NCI-H1417 (cell line): Measurements from ENCODE around the gene IL4I1.

Experiments used
- DNase-seq, 3 experiments: peaks; one replicate each; lab custom pipeline; 2025; lab: John Stamatoyannopoulos, UW

The IL4I1 gene

DNA sequence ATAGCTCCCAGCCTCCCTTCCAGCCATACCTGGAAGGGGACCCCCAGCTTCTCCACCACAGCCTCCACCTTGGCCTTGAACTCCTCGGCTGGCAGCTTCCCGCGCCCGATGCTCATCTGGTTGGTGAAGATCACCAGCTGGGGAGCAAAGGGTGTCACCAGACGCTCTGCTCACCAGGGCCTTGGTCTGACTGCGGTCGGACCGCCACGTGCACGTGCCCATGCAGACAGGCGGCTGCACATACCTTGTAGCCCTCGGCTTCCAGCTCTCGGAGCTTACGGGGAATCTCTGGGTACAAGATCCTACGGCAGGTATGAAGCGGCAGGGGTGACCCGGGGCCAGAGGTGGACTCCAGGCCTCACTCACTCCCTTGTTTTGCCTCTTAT, 32.8 kb downstream of the IL4I1 start:
- no peak for DNase-seq

DNA sequence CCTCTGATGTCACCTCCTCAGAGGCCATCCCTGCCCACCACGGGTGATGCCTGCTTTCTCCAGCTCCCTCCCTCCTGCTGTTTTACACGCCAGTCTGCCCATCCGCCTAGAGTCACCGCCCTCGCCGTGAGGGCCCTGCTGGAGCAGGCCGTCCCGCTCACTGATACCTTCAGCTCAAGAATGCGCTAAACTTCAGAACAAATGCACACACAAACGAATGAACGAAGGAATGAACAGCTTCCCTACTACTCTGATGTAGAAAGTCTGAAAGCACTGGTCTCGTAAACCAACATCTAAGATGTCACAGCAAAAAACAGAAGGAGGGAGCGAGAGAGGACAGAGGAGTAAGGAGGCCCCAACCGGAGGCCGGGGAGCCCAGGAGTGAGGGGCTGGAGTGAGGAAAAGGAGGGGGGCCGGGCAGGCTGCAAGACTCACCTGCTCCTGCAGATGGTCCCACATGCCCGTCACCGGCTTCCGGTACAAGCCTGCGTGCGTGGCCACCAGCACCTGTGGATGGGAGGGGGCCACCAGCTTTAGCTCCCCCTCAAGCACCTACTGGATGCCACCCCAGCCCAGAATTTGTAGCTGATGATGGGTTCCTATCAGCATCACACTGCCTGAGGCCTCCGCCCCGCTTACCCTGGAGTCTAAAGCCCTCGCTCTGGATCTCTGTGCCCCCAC, 33.3 kb downstream of the IL4I1 start:
- no peak for DNase-seq

DNA sequence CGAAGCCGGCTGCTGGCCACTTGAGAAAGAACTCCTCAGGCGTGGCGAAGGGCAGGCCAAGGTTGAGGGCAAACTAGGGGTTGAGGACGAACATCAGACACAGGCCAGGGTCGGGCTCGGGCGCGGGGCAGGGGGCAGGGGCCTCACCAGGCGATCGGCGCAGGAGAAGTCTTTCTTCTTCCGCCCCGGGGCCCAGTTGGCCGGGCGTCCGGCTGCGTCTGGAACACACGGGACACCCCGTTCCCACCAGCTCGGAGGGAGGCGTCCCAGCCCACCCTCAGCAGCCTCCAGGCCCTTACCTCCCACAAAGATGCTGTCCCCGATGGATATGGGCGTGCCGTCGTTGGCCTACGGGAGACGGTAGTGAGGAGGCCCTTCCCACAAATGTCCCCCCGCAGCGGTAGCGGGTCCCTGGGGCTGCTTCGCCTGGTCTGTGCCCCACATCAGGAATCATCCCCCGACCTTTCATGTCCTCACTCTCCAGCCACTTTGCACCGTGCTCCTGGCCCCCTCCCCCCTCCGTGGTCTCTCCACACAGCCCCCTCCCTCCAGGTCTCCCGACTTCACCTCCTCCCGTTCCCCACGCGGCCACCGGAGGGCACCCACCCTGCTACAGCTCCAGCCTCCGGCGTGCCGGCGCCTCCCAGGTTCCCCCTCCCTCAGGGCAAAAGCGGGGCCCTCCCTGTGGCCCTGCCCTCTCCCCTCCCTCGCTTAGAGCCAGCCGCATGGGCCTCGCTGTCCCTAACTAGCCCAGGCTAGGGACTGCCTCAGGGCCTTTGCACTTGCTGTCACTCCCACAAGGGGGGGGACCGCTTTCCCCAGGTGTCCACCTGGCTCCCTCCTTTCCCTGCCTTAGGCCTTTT, 34.1 kb downstream of the IL4I1 start:
- DNase-seq = peak in 1 of 3 experiments; percentile 23

DNA sequence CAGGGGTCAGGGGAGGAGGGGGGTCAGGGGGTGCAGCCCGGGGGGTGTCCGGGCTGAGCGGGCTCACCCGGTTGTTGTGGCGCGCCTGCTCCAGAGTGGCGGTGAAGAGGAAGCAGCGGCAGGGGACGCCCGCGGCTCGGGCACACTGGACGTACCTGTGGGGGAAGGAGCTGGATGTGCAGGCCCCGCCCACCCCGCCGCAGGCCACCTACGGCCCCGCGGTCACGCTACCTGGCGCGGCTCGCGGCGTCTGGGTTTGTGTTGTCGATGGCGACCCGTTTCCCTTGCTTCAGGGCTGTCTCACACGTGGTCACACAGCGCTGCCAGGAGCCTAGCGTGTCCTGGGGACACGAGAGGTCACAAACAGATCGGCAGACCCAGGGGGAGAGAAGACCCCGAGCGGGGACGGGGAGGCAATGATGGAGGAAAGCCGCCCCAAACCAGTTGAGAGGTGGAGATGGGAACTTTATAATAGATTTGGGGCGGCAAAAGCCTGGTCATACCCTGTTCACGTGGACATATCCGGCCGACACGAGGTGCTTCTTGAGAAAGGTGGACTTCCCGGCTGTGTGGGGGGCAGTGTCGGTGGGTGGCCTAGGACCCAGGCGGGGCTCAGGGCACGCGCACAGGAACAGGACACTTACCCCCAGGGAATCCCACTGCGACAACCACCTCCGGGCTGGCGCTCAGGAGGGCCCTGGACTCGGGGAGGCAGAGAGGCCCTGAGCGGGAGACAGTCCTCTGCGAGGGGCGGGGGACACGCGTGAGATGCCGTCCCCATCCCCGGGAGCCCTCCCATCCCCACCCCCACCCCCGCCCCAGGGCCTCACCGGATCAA, 34.9 kb downstream of the IL4I1 start:
- peak; percentile 34 to 75 (median 40) for DNase-seq

DNA sequence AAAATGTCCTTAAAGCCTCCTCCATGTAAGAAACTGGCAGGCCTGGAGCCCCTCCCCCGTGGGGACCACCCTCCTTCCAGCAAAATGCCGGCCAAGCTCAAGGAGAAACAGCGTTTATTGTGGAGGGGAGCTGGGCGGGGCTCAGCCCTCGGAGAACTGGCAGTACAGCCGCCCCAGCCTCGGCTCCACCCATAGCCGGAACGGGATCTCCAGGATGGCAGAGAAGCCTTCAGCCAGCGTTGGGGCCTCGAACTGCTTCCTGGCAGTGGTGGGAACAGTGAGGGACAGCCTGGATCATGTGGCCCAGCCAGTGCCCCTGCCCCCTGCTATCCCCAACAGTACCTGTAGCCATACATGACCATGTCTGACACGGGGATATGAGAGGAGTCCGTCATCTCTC, 35.6 kb downstream of the IL4I1 start:
- peak in 2 of 3 experiments; percentile 31 to 49 for DNase-seq

DNA sequence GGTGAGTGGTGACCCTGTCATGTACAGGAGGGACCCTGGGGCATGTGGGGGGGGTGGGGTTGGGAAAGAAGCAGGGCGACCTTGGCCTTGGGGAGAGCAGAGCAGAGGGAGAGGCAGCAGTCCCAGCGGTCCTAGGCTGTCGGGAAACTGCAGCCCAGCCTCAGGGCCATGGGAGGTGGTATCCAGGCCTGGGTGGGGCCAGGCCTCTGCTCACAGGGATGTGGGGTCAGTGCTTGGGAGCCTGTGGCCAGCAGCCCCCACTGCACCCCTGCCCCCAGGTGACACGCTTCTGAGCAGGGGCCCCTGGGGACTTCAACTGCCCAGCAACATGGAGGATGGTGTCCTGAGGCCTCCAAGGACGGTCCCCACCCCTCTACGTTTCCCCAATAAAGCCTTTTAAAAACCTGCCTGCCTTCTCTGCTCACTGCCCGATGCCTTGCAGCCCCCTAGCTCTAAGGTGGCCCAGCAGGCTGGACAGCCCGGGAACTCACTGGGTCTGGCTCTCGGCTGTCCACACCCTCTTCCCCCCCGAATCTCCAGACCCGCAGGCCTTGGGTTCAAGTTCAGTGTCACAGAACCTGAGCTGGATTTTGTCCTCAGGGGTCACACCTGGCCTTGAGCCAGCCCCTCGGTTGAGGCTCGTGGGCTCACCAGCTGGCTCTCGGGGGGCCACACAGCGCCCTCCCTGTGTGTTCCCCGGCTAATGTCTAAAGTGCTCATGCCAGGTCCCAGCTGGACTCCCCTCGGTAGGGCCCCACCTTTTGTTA, 36.2 kb downstream of the IL4I1 start:
- no peak for DNase-seq

DNA sequence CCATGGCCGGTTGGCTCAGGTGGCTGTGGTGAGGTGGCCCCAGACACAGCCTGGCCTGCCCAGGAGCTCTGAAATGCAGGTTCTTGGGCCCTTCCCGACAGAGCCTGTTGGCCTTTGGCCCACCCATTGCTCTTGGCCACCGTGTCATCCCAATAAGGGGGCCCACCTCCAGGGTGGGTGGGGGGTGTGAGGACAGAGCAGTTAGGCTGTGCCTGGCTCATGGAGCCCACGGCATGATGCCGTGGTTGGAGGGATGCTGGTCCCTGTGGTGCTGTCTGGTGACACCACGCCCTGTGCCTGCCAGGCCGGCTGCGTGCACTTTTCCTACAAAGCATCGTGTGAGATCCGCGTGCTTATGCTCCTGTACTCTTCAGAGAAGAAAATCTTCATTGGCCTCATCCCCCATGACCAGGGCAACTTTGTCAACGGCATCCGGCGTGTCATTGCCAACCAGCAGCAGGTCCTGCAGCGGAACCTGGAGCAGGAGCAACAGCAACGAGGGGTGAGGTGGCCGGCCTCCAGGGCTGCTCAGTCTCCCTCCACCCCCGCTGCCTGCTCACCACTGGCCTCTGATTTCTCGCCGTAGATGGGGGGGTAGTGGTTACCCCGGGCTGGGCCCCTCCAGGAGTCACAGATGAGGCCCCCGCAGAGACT, 36.9 kb downstream of the IL4I1 start:
- DNase-seq = no peak

DNA sequence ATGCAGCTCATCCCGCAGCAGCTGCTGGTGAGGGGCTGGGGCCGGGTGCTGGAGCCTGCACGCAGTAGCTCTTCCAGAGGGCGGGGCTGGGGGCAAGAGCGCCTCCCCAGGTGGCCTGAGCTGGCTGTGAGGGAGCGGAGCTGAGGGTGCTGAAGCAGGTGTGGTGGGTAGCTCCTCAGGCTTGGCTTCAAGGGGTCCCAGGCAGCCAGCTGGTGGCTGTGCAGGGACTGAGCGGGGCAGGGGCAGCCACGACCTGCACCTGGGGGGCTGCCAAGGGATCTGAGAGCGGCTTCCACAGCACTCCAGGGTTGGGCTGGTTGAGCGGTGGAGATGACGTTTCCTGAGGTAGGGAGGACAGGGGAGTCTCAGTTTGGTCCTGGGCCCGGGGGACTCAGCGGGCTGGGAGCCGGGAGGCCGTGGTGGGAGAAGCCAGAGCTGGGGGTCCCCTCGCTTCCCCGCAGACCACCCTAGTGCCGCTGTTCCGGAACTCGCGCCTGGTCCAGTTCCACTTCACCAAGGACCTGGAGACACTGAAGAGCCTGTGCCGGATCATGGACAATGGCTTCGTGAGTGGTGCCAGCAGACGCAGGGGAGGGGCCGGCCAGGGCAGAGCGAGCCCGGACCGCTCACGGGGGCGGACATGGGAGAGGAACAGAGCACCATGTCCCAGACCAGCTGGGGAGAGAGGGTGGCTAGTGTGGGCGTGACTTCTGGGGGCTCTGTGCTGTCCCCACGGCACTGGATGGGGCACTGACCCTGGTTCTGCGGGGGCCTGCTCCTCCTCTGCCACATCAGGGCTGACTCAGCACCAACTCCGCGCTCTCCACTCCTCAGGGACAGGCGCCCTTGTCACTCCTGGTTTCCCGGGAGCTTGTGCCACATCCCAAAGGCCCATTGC, 38.4 kb downstream of the IL4I1 start:
- no peak for DNase-seq

DNA sequence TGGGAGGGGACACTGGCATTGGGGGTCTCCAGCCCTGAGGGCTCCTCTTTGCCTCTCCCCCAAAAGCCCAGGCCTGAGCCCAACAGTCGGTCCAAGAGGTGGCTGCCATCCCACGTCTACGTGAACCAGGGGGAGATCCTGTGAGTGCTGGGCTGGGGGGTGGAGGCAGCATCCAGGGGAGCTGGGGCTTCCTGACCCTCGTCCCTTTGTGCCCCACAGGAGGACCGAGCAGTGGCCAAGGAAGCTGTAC, 38.9 kb downstream of the IL4I1 start:
- no peak for DNase-seq

DNA sequence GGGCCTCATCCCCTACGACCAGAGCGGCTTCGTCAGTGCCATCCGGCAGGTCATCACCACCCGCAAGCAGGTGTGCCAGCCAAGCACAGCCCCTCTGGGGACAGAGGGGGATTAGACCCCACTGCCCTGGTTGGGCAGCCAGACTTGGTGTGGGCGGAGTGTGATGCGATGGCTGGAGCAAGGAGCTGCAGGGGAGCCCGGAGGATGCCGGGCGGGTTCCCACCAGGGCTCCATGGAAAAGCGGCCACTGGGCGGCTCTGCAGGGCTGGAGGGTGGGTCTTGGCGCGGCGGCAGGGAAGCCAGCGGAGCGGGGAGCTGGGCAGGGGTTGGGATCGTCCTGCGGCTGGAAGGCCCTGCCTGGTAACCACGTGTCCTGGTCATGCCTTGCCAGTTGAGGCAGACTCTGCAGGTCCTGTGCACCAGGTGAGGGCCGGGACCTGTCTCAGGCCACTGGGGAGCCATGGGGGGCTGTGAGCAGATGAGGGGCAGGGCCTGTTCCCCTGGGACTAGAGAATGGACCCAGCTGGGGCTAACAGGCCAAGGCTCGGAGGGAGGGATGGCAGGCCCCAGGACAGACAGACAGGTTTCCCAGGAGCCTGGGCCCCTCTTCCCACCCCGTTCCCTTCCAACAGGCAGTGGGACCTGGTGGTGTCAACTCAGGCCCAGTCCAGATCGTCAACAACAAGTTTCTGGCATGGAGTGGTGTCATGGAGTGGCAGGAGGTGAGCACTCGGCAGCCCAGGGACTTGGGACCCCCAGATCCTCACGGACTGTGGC, 39.4 kb downstream of the IL4I1 start:
- DNase-seq = no peak

DNA sequence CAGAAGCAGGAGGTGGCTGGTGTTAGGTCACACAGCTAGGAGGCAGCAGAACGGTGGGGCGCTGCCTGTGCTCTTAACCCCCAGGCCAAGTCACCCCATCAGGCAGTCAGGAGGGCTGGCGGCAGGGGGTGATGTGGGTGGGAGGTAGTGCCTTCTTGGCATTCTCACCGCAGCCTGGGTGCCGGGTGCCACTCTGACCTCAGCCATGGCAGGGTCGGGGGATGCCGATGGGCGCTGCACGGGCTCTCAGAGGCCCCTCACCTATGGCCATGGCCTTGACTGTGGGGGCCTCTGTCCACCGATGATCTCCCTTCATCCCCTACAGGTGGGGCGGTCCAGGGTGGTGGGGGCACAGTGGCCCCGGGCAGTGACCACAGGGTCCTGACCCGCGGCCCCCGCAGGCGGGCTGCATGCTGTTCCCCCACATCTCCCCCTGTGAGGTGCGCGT, 40.1 kb downstream of the IL4I1 start:
- no peak for DNase-seq

DNA sequence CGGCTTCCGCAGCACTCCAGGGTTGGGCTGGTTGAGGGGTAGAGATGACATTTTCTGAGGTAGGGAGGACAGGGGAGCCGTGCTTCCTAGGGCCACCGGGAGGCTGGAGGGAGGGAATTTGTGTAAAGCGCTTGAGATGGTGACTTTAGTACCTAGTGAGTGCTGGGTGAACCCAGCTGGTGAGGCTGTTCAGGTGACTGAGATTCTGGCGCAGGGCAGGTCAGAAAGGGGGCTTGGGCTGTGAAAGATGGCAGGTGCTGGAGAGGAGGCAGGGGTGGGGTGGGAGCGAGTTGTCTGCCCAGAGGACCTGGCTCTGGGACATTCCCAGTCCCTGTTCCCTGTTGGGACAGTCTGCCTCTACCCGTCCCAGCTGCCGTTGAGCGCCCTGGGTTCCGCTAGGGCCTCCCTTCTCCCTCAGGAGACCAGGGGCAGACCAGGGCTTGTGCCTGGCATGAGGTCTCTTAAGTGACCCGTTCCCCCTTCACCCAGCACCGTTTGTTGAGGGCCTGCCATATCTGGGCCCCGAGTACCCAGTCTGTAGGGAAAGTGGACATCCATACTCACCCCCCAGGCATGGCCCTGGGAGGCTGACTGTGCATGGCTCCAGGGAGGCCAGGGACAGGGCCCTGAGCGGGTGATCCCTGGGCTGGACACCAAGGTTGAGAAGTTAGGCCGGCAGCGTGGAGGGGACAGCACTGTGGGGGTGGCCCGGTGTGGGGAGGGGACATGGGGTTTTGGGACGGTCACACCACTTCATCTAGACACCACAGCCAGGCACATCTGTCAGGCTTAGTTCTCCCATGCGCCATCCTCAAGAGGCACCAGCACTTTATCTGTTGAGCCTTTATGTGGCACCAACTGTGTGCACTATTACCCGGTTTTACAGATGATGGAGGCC, 40.8 kb downstream of the IL4I1 start:
- no peak for DNase-seq

DNA sequence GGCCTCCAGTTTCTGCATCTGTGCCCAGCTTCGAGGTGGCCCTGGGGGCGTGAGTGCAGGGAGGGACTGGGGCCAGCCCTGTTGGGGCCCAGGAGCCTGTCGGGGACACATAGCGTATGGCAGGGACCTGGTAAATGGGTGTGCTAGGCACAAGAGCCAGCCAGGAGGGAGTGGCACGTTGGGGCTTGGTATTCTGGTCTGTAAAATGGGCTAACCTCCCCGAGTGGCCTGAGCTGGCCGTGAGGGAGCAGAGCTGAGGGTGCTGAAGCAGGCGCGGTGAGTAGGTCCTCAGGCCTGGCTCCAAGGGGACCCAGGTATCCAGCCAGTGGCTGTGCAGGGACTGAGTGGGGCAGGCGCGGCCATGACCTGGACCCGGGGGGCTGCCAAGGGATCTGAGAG, 41.4 kb downstream of the IL4I1 start:
- DNase-seq = no peak

DNA sequence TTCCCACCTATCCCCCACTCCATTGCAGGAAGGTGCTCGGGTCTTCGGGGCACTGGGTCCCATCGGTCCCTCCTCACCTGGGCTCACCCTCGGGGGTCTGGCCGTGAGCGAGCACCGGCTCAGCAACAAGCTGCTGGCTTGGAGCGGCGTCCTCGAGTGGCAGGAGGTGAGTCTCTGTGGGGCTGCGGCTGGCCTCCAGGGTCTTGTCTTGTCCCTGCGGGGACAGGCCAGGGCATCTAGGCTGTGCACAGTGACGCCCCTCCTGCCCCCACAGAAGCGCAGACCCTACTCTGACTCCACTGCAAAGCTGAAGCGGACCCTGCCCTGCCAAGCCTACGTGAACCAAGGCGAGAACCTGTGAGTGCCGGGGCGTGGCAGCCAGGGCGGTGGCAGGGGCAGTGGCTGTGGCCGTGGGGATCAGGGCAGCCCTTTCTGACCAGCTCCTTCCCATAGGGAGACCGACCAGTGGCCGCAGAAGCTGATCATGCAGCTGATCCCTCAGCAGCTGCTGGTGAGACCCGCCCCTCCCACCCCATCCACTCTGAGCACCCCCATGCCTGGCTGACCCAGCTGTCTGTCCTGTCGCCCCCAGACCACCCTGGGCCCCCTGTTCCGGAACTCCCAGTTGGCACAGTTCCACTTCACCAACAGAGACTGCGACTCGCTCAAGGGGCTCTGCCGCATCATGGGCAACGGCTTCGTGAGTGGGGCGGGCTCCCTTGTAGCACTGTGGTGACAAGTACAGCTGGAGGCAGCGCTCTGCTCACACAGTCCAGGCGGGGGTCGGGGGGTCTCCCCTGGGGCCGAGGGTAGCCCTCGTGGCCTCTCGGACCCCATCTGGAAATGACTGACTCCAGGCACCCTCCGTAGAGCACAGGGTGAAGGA, 42.1 kb downstream of the IL4I1 start:
- no peak for DNase-seq

DNA sequence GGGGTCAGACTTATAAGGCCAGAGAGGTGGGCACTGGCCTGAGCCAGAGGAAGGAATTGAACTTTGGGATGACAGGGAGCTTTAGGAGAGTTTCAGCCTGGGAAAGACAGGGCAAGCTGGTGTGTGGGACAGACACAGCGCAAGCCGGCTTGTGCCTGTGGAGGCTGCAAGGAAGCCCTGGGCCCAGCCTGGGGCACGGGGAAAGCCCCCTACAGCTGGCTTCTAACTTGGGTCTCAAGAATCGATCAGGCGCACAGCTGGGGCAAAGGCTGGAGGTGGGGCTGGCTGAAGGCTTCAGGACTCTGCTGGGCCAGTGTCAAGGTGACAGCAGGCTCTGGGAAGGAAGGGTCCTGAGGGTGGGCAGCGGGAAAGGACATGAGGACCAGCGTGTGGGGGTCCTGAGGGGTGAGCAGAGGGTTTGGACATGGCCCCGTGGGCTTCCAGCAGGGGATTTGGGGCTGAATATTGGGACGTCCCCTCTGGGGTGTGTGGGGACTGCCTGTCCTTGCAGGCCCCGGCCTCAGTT, 42.8 kb downstream of the IL4I1 start:
- DNase-seq = no peak

DNA sequence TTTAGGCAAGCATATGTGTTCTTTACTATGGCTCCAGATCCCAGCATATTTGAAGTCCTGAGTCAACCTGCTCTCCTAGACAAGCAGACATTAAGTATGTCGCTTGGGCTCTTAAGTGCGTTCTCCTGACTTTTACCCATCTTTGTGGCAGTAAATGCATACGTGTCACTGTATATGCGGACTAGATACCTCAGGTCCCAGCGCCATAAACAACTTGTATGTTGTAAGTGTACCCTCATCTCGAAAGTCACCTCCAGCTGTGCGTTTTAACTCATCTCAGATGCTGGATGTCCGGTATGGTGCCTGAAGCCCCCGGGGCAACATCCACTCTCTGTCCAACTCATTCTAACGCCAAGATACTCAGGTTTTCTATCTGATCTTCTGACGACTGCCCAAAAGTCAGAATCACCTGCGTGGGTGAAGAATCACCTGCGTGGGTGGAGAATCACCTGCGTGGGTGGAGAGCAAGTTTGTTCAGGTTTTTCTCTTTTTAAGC, 44.0 kb downstream of the IL4I1 start:
- DNase-seq = no peak
